GM21515 (cell line): ENCODE data around the gene FGF2.
"Not testable (repeated sequence)": the region's sequence is repeated elsewhere in the genome, so short reads cannot be mapped to it uniquely, and the experiment has no call there.

Source experiments
- ATAC-seq: cut with Tn5 transposase; IDR thresholded peaks from one replicate; pipeline ENCODE4 v1.9.1; 2021; ENCODE audit not compliant: unreplicated experiment

Gene FGF2

DNA sequence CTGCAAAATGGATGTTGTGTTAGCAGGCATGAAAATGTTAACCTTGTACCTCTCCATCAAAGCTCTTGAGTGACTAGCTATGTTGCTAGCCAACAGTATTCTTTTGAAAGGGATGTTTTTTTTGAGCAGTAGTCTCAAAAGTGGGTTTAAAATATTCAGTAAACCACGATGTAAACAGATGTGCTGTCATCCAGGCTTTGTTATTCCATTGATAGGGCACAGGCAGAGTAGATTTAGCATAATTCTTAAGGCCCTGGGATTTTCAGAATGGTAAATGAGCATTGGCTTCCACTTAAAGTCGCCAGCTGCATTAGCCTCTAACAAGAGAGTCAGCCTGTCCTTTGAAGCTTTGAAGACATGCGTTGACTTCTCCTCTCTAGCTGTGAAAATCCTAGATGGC lies 18.4 kb downstream of the FGF2 start:
- no peak for ATAC-seq

DNA sequence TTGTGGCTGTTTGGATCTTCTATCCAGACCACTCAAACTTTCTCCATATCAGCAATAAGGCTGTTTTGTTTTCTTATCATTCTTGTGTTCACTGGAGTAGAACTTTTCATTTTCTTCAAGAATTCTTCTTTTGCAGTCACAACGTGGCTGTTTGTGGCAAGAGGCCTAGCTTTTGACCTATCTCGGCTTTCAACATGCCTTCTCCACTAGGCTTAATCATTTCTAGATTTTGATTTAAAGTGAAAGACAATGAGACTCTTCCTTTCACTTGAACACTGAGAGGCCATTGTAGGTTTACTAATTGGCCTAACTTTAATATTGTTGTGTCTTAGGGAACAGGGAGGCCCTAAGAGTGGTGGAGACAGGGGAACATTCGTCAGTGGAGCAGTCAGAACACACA lies 19.1 kb downstream of the FGF2 start:
- no peak for ATAC-seq

DNA sequence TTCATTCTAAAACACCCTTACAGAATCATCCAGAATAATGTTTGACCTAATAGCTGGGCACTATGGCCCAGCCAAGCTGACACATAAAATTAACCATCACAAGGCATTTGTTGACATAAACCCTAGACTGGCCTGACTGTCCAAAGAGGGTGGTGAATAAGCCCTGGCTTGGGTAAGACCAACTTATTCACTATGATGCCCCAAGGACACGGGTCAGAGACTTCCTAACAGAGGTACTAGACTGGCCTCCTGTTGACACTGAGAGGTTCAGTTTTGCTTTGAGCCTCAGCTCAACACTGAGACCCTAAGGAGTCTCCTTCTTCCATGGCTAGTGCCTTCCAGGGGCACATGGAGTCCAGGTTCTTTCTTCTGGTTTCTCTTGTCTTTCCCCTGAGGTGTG lies 21.3 kb downstream of the FGF2 start:
- ATAC-seq, result no peak

DNA sequence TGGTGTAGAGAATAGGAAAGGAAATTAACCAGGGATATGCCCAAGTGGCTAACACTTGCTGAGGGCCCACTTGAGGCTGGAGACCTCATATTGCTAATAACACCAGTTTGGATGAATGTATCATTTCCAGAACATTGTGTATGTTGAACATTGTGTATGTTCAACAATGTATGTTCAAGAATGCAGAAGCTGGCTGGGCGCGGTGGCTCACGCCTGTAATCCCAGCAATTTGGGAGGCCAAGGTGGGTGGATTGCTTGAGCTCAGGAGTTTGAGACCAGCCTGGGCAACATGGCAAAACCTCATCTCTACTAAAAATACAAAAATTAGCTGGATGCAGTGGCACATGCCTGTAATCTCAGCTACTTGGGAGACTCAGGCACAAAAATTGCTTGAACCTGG lies 23.2 kb downstream of the FGF2 start:
- not testable (repeated sequence) for ATAC-seq

DNA sequence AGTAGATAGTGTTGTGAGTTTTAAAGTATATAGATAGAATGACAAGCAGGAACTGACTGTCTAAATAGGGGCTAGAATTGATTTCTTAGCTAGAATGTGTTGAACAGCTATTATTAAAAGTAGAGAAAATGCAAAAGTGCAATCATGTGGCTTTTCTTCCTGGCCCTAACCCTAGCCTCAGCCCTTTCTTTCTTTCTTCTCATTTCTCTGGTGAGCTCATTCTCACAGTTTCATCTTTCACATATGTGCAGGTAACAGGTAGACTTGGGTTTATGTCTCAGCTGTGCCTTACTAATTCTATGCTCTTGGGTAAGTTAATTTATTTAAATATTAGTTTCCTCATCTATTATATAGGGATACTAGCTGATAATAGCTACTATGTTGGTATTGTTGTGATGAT lies 24.9 kb downstream of the FGF2 start:
- no peak for ATAC-seq

DNA sequence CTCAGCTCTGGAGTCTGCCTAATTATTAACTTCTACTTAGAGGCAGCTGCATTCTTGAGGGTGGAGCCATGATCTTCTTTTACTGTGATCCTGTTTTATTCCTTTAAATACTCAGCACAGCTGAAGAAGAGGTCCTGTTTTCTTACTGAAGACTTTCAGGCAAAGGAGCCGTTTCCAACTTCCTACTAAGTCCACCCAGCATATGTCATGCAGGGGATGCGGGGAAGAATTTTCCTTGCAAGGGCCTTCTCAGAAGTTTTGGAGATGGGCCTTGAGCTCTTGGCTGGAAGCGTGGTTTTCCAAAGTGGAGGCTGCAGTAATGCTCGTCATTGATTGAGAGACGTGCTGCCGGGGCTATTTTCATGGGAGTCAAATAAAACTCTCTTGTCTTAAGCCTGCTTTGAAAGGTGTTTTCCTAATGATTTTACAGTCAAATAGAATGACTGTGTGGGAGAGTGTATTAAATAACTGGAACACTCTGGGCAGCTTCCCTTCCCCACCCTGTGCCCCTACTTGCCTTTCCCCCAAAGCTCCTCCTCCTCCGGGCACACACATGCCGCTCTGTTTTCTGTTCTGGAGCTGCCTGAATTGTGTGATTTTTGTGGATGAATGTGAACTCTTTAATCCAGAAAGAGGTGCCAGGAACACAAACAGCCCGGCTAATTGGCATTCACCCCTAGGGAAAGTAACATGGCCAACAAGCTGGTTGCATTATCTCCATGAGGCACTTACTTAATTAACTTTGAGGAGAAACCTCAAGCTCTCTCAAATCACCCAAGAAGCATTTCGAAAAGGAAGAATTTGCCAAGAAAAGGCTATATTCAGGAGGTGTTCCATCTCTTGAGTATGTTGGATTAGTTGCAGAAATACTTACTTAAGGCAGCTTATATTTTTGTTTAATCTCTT lies 28.1 kb downstream of the FGF2 start:
- no peak for ATAC-seq

DNA sequence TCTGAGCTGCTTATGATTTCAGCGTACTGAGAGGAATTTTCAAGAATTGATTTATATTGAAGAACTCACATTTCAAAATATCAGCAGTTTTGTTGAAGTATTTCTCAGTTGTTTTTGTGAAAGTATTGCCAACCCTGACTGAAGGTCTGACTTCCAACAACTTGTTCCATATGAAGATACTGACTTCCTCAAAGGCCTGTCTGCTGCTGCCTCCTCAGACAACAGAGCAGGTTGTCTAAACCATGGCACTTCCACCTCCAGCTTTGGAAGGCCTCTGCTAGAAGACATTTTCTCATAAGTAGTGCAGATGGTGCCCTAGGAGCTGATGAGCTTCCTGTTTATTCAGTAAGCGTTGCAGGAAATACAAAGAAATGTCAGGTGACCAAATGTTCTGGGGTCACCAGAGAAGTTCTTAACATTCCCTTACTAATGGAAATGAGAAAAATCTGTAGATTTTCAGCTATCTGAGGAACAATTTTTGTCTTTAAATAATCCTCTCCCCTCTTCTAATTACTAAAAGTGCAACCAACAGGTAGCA lies 28.8 kb downstream of the FGF2 start:
- no peak for ATAC-seq

DNA sequence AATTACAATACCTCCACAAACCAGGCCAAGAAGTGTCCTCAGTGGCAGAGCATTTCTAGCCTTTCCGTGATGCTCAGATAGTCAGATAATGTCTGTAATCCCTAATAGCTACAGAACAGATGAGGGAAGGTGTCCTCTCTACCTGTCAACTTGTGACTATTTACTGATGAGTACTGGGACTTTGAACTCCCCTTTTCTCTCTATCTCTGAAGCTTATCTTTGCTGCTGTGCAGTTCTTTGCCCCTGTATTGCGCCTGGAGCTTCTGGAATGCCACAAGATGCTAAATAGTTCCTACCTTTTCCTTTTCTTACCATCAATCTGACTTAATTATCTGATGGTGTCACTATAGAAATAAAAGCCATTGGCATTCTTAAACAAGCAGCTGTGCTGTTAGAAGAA lies 30.5 kb downstream of the FGF2 start:
- no peak for ATAC-seq

DNA sequence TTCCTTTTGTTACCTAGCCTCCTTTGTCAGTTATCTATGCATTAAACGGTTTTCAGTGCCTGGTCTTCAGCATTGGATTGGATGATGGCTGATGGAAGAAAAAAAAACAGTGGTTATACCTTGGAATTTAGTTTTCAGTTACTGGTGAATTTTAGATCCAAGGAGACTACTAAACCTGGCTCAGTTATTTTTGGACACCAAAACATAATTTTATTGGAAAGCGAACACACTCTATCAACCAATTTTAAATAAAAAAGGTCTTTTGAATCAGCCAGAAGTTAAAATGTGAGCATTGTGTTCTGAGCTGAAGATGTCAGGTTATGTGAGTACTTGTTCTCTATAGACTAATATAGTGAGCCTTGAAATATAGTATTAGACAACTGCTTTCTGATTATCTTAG lies 32.1 kb downstream of the FGF2 start:
- no peak for ATAC-seq

DNA sequence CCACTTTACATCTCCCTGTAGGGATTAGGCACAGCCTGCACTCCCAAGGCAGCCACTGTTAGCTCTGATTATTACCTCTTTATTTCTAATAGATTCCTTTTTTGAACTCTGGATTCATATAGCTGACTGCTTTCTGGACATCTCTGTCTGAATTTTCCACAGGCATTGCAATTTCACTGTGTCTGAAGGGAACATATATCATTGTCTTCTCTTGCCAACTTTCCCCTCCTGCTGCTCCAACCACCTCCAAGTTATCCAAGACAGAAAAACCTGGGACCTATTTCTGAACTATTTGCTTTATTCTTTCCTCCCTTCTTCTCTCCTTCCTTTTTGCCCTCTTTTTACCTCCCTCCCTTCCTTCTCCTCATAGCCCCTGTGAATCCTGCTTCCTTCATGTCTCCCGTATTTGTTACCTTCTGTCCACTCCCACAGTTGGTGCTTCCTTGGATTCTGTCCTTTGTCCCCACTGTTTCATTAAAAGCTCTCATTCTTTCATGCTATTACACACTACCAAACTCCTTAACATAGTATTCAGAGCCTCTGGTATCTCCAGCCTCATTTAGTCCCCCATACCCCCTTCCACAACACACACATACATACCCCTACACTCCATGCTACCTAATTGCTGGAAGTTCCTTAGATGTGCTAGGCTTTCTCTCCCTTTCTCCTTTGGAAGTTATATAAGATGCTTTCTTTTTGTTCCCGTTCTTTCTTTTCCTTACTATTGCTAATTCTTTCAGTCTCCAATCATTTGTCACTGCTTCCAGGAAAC lies 34.7 kb downstream of the FGF2 start:
- ATAC-seq, result no peak

DNA sequence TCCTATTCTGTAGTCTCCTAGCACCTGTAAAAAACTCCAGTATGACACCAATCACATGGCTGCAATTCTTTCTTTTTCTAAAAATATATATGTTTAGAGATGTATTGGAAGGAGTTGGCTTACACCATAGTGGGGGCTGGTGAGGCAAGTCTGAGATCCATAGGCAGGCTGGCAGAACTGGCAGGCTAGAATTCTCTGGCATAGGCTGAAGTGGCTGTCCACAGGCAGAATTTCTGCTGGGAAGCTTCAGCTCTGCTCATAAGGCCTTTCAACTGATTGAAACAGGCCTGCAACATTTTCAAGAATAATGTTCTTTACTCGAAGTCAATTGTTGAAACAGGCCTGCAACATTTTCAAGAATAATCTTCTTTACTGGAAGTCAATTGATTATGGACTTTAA lies 37.0 kb downstream of the FGF2 start:
- ATAC-seq, result no peak

DNA sequence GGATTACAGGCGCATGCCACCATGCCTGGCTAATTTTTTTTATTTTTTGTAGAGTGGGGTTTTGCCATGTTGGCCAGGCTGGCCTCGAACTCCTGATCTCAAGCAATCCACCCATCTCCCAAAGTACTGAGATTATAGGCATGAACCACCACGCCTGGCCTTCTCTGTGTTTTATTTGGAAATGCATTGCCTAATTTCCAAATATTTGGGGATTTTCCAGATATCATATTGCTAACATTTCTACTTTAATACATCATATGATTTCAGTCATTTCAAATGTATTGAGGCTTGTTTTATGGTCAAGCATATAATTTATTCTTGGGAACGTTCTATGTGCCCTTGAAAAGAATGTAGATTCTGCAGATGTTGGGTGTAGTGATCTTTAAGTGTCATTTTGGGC lies 38.8 kb downstream of the FGF2 start:
- no peak for ATAC-seq

DNA sequence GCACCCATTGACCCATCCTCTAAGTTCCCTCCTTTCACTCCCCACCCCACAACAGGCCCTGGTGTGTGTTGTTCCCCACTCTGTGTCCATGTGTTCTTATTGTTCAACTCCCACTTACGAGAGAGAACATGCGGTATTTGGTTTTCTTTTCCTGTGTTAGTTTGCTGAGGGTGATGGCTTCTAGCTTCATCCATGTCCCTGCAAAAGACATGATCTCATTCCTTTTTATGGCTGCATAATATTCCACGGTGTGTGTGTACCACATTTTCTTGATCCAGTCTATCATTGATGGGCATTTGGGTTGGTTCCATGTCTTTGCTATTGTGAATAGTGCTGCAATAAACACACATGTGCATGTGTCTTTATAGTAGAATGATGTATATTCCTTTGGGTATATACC lies 41.6 kb downstream of the FGF2 start:
- not testable (repeated sequence) for ATAC-seq

DNA sequence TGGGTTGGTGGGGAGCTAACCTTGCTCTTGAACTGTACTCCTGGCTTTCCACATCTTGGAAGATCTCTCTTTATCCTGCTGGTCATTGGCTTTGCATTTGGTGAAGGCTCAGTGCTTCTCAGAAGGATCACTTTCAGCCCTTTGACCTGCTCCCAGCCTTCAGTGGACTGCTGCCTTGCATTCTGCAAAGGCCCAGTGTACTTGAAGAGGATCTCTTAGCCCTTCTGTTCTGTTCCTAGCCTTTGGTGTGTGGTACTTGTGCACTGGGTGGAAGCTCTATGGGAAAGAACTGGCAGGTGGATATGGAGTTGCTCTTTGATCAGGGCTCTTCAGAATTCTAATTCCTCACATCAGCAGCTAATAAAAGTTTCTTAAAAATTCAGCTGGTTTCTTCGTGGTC lies 46.5 kb downstream of the FGF2 start:
- no peak for ATAC-seq

DNA sequence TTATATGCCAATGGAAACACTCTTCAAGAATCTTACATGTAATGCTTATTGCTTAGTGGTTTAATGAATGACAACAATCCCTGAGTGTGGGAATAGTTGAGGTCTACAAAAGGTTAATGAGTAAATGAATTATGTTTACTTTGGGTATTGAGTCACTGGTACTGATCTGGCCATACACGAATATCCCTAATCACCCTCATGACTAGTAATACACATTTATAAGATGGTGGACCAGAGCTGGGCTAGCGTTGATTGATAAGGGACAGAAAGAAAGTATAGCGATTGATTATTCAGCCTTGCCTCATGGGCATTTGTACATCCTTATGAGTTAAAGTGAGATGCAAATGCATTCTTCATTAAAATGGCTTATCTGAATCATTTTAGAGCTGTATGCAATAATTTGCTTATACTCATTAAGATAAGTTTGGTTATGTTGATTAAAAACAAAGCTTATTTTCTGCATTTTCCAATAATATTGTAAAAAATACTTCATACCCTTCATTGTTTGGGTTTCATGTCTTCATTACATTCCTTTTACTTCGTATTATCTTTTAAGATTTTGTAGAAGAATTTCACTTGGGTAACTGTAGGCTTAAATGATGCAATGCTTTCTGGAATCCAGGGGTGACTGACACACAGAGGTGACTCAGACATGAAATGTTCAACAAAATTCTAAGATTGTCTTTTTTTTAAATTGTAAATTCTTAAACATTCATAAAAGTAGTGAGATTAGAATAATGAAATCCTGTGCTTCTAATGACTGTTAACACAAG lies 47.4 kb downstream of the FGF2 start:
- no peak for ATAC-seq

DNA sequence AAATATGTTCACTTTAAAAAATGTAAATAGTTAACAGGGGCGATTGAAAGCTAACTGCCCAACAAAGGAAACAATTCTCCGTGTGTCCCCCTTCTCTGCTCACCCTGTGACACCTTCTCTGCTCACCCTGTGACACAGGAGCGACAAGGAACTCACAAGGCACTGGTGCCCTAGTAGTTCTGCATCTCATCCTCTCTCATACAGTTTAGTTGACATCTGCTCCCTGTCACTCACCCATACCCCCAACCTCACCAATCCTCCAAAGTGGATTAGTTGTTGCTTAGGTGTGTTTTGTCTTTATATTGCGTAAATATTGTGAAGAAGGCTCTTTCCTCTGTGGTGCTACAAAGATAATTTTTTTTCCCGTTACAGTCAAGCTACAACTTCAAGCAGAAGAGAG lies 49.3 kb downstream of the FGF2 start:
- no peak for ATAC-seq

DNA sequence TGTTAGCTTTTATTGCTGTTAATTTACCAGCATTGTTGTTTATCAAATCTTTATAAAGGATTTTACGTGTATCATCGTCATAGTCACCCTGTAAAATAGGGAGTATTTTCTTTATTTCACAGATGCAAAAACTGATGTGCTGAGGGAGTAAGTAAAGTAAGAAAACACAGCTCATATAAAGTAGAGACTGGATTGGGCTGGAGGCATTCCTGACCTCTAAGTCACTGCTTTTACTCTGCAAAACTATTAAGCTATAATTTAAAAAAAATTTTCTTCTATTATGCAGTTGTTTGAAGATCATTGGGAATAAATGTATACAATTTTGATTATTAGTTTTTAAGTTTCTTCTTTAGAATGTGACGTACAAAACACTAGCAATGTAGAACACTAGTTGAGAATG lies 49.8 kb downstream of the FGF2 start:
- no peak for ATAC-seq

DNA sequence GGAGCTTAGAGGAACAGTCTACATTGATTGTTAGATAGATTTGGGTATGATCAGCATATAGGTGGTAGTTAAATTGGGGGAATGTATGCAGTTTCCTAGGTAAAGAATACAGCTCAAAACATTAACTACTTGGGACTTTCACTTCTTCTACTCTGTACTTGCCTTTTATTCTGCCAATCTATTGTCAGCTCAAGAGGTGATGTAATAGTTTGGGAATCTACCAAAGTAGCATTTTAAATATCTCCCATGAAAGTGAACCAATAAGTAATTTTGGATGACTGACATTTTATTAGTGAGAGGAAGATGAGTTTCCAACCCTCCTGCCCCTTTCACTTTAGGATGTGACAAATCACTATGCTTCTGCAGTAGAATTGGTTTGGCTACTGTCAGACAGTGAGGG lies 52.4 kb downstream of the FGF2 start:
- no peak for ATAC-seq

DNA sequence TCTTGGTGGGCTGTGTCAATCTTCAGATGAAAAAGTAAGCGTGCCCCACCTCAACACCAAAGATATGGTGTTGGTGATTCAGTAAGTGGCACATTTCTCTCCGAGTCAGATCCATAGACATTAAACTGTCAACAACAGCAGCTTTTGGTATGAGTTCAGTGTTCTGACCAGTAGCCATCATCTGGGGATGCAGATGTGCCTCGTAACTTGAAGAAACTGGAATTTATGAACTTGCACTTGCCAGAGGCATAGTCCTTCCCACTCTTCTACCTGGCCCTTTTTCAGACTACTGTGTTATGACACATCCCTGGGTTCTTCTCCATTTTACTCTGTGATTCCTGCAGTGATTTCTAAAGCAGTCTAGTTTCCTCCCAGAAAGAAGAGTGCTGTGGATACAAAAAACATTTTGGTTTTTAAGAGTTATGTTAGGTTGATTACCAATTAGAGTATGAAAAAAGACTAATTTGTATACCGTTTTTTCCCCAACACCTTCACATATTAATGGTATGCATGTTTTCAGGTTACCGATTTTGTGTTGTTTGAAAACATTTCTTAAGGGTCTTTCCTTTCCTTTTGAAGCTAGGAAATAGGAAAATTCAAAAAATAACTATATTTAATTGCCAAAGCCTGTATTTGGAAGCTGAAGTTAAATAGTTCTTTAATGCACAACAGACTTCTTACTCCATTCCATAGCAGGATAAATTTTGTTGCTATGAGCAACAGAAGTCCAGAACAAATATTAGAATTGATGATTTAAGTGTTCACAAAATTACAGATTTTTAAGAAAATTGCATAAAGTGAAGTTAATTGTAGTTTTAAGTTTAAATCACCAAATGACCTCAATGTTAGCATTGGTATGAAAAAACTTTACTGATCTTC lies 56.5 kb downstream of the FGF2 start:
- no peak for ATAC-seq

DNA sequence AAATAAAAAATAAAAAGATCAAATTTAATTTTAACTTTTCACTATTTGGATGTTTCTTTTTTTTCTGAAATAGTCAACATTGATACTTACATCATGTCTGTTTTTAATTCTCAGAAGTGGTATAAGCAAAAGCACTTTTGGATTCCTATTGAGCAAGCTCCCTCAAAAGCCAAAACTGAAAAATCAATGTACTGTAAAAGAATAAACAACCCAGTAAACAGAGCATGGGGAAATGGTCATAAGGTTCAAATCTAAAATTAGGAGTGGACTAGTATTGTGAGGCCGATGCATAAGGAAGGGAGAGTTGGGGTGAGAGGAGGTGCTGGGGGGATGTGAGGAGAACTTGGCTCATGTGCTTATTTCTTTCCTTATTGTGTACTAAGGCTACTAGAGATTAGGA lies 57.9 kb downstream of the FGF2 start:
- no peak for ATAC-seq
